Upper lobe of left lung (tissue), 4 donors: ENCODE data around the gene TOR1AIP2.

Experiments
- POLR2A ChIP-seq, 4 donors: fragments of 450-650 bp; IDR thresholded peaks; one replicate each; pipeline ENCODE4 v1.5.1; 2016 to 2017; ENCODE audit warnings: antibody characterized with exemption in 4 of 4, mild to moderate bottlenecking in 2 of 4
- TF ChIP-seq, protein P1 (sequence below), 6 experiments: fragments of 450-650 bp in 4 of 6; fragments of 200-600 bp in 2 of 6; sonication (generic) in 2 of 6; IDR thresholded peaks; one replicate each; pipeline ENCODE4 v1.5.1; 2016 to 2019; ENCODE audit warnings: antibody characterized with exemption in 6 of 6

DNA sequence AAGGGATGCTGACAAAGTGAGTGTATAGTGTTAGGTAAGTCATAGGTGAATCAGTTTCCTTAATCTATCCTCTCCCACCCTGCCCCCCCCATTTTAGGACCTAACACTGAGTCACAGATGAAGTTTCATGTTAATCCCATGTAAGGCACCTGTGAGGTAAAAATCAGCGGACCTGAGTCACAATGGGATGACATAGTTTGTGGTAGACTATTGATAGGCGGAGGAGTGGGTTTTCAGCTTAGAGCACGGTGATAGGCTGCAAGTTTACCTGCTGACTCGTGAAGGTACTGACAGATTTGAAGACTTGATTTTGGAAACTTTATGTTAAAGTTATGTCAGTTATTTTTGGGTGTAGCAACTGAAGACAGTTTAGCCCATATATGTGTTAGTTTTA is 6.1 kb upstream of the TOR1AIP2 start:
- TF ChIP-seq POLR2A (IDR thresholded peaks at IDR 0.05), result no peak
- TF ChIP-seq, protein P1, sequence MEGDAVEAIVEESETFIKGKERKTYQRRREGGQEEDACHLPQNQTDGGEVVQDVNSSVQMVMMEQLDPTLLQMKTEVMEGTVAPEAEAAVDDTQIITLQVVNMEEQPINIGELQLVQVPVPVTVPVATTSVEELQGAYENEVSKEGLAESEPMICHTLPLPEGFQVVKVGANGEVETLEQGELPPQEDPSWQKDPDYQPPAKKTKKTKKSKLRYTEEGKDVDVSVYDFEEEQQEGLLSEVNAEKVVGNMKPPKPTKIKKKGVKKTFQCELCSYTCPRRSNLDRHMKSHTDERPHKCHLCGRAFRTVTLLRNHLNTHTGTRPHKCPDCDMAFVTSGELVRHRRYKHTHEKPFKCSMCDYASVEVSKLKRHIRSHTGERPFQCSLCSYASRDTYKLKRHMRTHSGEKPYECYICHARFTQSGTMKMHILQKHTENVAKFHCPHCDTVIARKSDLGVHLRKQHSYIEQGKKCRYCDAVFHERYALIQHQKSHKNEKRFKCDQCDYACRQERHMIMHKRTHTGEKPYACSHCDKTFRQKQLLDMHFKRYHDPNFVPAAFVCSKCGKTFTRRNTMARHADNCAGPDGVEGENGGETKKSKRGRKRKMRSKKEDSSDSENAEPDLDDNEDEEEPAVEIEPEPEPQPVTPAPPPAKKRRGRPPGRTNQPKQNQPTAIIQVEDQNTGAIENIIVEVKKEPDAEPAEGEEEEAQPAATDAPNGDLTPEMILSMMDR (IDR thresholded peaks at IDR 0.05), result no peak
